GM19468 (cell line): ENCODE measurements around the gene DPM2.

Experiments
- ATAC-seq: cut with Tn5 transposase; IDR thresholded peaks from one replicate; pipeline ENCODE4 v1.9.1; 2021; ENCODE audit warnings: mild to moderate bottlenecking, moderate library complexity, moderate number of reproducible peaks; ENCODE audit not compliant: unreplicated experiment; ENCODE audit errors: extremely low read depth

Gene DPM2, protein sequence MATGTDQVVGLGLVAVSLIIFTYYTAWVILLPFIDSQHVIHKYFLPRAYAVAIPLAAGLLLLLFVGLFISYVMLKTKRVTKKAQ

GRCh38 chr9:127937388-127938297 lies at the start of gene DPM2:
Gene DPM2, minus strand, starts transcription at chr9:127937854. Its CDS starts 34 bp downstream, at chr9:127937820.
- peak; percentile 80 for ATAC-seq

DNA sequence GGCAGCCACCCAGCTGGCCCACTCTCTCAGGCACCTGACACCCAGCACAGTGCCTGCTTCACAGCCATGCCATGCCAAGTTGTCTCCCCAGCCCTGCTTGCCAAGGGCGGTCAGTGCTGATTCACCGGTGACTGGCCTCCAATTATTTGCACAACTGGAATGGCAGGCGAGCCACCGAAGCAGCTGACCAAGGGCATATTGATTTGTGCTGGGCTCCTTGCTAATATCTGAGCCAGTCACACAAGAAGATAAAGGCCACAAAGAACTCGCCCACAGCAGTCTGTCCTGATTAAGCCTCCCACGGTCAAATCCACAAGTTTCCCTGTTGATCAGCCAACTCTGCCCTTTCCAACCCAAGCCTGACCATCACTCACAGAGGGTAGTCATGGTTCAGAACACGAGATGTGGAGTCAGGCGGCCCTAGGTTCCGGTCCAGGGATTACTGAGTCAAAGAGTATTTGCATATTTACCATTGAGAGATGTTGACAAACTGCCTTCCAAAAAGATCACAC lies 49.5 kb upstream of the DPM2 start:
- ATAC-seq: no peak

DNA sequence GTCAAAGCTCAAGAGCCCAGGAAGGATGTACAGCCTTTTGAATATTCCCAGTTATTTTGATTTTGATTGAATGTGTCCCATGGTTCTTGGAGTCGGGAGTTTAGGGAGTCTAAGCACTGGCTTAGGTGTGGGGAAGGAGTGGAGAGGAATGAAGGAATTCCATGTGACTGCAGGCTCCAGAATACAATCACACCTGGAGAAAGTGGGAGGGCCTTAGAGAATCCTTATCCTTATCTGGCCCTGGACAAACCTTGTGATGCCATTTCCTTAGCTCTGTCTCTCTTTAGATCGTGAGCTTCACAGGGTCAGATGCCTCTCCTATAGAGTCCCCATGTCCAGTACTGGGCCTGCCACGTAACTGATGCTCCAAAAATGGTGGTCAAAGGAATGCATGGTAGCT lies 47.4 kb upstream of the DPM2 start:
- ATAC-seq: no peak

- no peak for ATAC-seq
These were observed 46.2 kb upstream of the DPM2 start for GRCh38 chr9:127983847-127984289.

GRCh38 chr9:127982912-127983311 lies 45.3 kb upstream of the DPM2 start:
- no peak for ATAC-seq

DNA sequence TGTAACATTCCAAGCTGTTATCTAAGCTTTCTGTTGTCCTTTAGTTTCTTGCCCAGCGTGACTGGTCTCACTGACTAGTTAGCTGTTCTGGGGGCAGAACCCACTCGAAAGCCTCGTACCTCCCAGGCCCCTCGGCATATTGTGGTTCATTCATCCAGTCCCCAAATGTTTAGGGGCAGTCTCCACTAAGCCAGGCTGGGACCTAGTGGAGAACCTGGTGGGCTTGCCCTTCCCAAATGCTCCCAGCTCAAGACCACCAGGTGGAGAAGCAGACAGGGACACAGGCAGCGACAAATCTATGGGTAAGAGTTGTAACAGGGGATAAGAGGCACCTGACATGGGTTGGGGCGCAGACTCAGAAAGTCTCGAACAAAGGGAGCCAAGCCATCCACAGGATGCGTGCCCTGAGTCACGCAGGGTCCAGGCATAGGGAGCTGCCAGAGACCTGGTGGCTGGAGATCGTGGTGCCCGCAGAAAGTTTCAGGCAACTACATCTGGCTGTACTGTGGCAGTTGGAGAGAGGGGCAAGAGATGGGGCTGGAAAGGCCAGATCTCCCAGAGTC lies 44.0 kb upstream of the DPM2 start:
- no peak for ATAC-seq

DNA sequence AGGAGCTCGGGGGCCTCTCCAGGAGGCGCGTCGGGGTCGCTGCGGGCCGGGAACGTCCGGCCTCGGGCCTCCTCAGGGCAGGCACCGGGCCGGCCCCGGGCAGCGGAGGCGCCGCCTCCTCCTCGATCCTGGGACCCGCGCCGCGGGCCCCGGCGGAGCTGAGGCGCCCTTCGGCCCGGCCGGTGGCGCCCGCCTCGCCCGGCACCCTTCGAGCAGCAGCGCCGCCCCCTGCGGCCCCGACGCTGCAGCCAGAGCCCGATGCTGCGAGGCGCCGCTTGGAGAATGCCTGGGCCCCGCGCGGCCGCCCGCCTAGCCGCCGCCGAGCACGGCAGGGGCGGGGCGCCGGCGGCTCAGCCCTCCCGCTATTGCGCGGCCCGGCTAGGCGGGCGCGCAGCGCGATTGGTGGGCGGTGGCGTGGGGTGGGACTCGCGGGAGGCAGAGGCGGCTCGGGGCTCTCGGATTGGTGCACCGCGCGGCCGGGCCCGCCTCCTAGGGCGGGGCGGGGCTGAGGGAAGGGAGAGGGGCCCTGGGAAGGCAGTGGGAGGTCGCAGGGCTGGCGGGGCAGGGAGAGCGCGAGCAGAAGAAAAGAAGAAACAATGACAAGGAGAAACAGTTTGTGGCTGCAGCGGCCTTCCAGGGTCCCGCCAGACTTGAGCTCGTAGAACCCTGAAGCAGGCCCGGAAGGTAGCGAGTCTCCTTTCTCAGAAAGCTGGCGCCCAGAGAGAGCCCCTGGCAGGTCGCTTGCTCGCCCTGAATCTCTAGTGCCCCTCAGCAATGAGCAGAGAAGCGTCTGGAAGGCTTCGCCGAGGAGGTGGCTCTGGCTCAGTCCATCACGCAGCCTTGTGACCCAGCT lies 43.3 kb upstream of the DPM2 start, which contains the start of gene EEIG1:
TSS of gene EEIG1 (minus strand) at position 284 of the 853 bp plus-strand sequence. CDS start 852 bp downstream, outside the sequence.
- ATAC-seq: peak; percentile 64

DNA sequence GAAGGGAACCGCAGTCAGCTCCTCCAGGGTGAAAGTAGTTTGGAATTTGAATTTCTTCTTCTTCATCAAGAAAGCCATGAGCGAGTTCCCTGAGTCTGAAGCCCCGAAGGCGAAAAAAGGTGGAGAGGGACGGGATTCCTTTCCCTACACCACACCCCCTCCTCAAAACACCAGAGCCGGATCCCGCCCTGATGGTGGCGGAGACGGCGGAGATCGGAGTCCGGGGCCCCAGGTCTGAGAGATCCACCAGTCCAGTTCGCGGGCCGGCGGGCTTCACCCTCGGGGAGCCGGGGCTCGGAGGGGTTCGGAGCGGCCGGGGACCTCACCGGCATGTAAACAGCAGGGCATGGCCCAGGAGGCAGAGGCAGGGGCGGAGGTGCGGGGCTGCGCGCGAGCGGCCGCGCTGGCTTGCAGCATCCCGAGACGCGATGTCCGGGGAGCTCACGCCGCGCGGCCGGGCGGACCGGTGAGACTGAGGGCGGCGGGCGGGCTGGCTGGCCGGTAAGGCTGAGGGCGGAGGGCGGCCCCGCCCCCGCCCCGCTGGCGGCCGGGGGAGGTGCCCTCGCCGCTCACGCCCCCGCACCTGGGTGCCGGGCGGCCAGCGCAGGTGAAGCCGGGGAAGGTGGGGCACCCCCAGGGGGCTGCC lies 42.5 kb upstream of the DPM2 start:
- ATAC-seq: peak; percentile 9

GRCh38 chr9:127979333-127980059 lies 41.8 kb upstream of the DPM2 start:
- no peak for ATAC-seq

GRCh38 chr9:127979015-127979332 lies 41.3 kb upstream of the DPM2 start:
- ATAC-seq: no peak

DNA sequence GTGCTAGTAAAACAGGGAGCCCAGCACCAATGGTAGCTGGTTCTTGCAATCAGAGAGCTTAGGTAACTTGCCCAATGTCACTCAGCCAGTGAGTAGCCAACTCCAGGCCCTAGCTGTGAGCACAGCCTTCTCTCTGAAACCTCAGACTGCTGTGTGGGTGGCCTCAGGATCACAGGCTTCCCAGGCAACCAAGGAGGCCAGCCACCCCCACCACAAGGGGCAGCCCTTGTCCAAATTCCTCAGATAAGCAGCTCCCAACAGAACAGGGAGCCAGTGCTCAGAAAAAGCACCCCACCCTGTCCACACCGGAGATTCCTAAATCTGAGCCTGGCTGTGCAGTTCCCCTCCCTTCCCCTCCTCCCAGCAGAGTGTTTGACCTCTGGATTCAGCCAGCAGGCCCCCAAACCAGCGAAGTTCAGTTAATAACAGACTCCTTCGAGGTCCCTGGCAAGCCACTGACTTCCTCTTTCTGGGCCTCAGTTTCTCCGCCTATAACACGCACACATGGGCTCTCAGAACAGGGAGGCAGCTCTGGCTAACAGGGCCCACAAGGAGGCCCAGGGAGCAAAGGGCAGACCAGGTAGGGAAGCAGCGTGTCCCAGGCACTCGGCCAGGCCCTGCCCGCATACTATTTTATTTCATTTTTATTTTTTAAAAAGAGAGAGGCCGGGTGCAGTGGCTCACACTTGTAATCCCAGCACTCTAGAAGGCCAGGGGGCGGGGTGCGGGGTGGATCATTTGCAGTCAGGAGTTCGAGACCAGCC lies 40.4 kb upstream of the DPM2 start:
- no peak for ATAC-seq

- ATAC-seq: no peak
These were observed 39.6 kb upstream of the DPM2 start for GRCh38 chr9:127977009-127977883.

- no peak for ATAC-seq
These were observed 38.8 kb upstream of the DPM2 start for GRCh38 chr9:127976498-127976897.

- ATAC-seq: no peak
These were observed 38.0 kb upstream of the DPM2 start for GRCh38 chr9:127975376-127976315.

DNA sequence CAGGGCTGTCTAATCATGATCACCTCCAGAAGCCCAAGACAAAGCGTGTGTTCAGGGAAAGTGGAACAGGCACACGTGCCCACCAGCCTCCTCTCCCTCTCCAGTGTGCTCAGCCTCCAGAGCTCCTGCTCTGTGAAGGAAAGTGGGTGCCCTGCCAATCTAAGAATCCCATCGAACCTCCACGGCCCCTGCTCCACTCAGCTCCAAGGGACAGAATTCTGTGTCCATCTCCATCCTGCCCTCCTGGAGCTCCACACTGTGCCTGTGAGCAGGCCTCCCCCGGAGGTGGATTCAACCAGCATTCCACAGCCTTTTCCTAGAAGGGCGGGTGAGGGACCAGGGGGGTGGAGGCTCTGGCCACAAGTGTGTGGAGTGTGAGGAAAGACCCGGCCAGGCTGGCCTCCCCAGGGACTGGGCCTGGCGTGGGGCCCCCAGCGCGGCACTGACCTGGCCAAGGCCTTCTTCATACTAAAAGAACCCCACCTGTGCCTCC lies 37.2 kb upstream of the DPM2 start:
- no peak for ATAC-seq
